K562 (cell line): Measurements from ENCODE around the gene STIM1. TPM values are rescaled to one million over a fixed set of nuclear protein-coding genes. Genes with fewer than 3 reads are reported as not detected.

ENCODE experiments used
- YBX1 ChIP-seq: fragments of 450-650 bp; IDR thresholded peaks from 2 replicates; pipeline ENCODE4 v1.7.1; 2016; ENCODE audit warnings: mild to moderate bottlenecking
- polyA plus RNA-seq, 8 experiments: library from polyadenylated mRNA; depleted of rRNA in 4 of 8; stranded (reverse) in 5 of 8; unstranded in 3 of 8; fragments of >200 nt; fragmentation: Nextera tagmentation in 2 of 8; fragmentation: Illumina TruSeq in 1 of 8; extraction: Ambion mirVana in 2 of 8; extraction: Trizol in 1 of 8; gene quantifications; 2 replicates each; pipeline versions ENCODE4 v1.2.1 to v1.2.3, GENCODE V29; 2011 to 2014; ENCODE audit warnings: inconsistent platforms in 1 of 8, missing spikeins in 1 of 8
- total RNA-seq, 7 experiments: library from RNA; depleted of rRNA in 6 of 7; stranded (reverse); fragments of >200 nt in 6 of 7; fragmentation: Illumina TruSeq in 2 of 7; extraction: Trizol in 2 of 7; gene quantifications; 2 replicates each; pipeline versions ENCODE4 v1.2.1 to v1.2.3, GENCODE V29; 2011 to 2021; ENCODE audit warnings: low replicate concordance in 1 of 7
- TF ChIP-seq, protein P1 (sequence below): sonication (generic); formaldehyde crosslinking; IDR thresholded peaks from 2 replicates; pipeline ENCODE4 v1.8.1; 2023; ENCODE audit warnings: mild to moderate bottlenecking, missing genetic modification reagents
- TF ChIP-seq, protein P2 (sequence below), 2 experiments: fragments of 450-650 bp in 1 of 2; IDR thresholded peaks; 2 replicates each; pipeline ENCODE4 v1.6.1; 2011 to 2017; ENCODE audit warnings: low read depth in 2 of 2, antibody characterized with exemption in 1 of 2, borderline replicate concordance in 1 of 2, low read length in 1 of 2, mild to moderate bottlenecking in 1 of 2, mixed read lengths in 1 of 2; ENCODE audit not compliant: control insufficient read depth in 1 of 2

Gene STIM1
- total and polyA plus RNA-seq, 9 of the 15 experiments (the other 6 are each of a cell fraction or from before 2014, with no cell fraction given) = 7.7 to 50.5 (median 22.5) TPM

DNA sequence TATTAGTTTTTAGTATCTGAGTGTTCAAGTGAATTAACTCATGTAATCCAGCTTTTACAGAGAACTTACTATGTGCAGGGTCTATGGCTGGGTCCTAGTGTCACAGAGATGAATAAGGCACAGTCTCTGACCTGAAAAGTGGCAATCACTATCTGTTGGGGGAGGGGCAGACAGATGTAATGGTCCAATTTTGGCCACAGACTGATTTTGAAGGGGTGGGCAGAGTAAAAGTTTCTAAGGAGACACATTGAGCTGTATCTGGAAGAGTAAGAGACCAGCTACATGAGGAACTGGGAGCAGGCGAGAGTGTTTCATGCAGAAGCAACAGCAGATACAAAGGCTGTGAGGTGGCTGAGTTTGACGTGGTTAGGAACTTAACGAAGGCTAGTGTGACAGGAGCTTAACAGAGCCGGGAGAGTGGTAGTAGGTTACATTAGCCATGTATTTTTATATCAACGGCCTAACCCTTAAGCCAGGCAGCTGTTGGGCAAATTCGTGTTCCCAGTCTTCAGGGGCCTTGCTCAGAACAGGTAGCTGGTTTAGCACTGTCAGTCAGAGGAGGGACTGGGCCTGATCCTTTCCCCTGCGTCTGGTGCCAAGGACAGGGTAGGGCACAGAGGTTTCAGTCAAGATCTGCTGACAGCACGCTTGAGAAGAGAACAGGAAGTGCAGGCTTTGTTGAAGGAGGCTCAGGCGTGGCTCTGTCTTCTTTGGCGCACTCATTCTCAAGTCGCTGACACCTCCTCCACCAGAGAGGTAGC, 1.4 kb upstream of the STIM1 start (continued):
- TF ChIP-seq, protein P1, sequence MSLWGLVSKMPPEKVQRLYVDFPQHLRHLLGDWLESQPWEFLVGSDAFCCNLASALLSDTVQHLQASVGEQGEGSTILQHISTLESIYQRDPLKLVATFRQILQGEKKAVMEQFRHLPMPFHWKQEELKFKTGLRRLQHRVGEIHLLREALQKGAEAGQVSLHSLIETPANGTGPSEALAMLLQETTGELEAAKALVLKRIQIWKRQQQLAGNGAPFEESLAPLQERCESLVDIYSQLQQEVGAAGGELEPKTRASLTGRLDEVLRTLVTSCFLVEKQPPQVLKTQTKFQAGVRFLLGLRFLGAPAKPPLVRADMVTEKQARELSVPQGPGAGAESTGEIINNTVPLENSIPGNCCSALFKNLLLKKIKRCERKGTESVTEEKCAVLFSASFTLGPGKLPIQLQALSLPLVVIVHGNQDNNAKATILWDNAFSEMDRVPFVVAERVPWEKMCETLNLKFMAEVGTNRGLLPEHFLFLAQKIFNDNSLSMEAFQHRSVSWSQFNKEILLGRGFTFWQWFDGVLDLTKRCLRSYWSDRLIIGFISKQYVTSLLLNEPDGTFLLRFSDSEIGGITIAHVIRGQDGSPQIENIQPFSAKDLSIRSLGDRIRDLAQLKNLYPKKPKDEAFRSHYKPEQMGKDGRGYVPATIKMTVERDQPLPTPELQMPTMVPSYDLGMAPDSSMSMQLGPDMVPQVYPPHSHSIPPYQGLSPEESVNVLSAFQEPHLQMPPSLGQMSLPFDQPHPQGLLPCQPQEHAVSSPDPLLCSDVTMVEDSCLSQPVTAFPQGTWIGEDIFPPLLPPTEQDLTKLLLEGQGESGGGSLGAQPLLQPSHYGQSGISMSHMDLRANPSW (CRISPR knock-in tag) = no peak
- TF ChIP-seq, protein P2, sequence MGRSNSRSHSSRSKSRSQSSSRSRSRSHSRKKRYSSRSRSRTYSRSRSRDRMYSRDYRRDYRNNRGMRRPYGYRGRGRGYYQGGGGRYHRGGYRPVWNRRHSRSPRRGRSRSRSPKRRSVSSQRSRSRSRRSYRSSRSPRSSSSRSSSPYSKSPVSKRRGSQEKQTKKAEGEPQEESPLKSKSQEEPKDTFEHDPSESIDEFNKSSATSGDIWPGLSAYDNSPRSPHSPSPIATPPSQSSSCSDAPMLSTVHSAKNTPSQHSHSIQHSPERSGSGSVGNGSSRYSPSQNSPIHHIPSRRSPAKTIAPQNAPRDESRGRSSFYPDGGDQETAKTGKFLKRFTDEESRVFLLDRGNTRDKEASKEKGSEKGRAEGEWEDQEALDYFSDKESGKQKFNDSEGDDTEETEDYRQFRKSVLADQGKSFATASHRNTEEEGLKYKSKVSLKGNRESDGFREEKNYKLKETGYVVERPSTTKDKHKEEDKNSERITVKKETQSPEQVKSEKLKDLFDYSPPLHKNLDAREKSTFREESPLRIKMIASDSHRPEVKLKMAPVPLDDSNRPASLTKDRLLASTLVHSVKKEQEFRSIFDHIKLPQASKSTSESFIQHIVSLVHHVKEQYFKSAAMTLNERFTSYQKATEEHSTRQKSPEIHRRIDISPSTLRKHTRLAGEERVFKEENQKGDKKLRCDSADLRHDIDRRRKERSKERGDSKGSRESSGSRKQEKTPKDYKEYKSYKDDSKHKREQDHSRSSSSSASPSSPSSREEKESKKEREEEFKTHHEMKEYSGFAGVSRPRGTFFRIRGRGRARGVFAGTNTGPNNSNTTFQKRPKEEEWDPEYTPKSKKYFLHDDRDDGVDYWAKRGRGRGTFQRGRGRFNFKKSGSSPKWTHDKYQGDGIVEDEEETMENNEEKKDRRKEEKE (IDR thresholded peaks at IDR 0.05; ENCODE audit: borderline replicate concordance in 1 of 2, control insufficient read depth in 1 of 2, low read depth in 2 of 2, low read length in 1 of 2) = no peak
- no peak for TF ChIP-seq YBX1
